Panc1 (cell line): ENCODE measurements around the gene ISLR.

Source experiments
- TF ChIP-seq, protein P1 (sequence below): fragments of 450-650 bp; IDR thresholded peaks from 2 replicates; pipeline ENCODE4 v1.5.1; 2017; ENCODE audit warnings: mild to moderate bottlenecking
- TF ChIP-seq, protein P2 (sequence below), 2 experiments: IDR thresholded peaks; 2 replicates each; pipeline ENCODE4 v1.6.1; 2011 to 2012; ENCODE audit warnings: low read depth in 2 of 2, control low read depth in 1 of 2, low read length in 1 of 2, mild to moderate bottlenecking in 1 of 2, moderate library complexity in 1 of 2; ENCODE audit not compliant: insufficient read depth in 1 of 2

DNA sequence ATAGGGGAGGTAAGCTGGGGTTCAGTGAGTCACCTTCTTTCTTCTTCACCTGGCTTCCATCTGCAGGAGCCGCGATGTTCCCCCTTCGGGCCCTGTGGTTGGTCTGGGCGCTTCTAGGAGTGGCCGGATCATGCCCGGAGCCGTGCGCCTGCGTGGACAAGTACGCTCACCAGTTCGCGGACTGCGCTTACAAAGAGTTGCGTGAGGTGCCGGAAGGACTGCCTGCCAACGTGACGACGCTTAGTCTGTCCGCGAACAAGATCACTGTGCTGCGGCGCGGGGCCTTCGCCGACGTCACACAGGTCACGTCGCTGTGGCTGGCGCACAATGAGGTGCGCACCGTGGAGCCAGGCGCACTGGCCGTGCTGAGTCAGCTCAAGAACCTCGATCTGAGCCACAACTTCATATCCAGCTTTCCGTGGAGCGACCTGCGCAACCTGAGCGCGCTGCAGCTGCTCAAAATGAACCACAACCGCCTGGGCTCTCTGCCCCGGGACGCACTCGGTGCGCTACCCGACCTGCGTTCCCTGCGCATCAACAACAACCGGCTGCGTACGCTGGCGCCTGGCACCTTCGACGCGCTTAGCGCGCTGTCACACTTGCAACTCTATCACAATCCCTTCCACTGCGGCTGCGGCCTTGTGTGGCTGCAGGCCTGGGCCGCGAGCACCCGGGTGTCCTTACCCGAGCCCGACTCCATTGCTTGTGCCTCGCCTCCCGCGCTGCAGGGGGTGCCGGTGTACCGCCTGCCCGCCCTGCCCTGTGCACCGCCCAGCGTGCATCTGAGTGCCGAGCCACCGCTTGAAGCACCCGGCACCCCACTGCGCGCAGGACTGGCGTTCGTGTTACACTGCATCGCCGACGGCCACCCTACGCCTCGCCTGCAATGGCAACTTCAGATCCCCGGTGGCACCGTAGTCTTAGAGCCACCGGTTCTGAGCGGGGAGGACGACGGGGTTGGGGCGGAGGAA is 40.5 kb upstream of the ISLR start:
- TF ChIP-seq, protein P1, sequence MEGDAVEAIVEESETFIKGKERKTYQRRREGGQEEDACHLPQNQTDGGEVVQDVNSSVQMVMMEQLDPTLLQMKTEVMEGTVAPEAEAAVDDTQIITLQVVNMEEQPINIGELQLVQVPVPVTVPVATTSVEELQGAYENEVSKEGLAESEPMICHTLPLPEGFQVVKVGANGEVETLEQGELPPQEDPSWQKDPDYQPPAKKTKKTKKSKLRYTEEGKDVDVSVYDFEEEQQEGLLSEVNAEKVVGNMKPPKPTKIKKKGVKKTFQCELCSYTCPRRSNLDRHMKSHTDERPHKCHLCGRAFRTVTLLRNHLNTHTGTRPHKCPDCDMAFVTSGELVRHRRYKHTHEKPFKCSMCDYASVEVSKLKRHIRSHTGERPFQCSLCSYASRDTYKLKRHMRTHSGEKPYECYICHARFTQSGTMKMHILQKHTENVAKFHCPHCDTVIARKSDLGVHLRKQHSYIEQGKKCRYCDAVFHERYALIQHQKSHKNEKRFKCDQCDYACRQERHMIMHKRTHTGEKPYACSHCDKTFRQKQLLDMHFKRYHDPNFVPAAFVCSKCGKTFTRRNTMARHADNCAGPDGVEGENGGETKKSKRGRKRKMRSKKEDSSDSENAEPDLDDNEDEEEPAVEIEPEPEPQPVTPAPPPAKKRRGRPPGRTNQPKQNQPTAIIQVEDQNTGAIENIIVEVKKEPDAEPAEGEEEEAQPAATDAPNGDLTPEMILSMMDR: no peak
- TF ChIP-seq, protein P2, sequence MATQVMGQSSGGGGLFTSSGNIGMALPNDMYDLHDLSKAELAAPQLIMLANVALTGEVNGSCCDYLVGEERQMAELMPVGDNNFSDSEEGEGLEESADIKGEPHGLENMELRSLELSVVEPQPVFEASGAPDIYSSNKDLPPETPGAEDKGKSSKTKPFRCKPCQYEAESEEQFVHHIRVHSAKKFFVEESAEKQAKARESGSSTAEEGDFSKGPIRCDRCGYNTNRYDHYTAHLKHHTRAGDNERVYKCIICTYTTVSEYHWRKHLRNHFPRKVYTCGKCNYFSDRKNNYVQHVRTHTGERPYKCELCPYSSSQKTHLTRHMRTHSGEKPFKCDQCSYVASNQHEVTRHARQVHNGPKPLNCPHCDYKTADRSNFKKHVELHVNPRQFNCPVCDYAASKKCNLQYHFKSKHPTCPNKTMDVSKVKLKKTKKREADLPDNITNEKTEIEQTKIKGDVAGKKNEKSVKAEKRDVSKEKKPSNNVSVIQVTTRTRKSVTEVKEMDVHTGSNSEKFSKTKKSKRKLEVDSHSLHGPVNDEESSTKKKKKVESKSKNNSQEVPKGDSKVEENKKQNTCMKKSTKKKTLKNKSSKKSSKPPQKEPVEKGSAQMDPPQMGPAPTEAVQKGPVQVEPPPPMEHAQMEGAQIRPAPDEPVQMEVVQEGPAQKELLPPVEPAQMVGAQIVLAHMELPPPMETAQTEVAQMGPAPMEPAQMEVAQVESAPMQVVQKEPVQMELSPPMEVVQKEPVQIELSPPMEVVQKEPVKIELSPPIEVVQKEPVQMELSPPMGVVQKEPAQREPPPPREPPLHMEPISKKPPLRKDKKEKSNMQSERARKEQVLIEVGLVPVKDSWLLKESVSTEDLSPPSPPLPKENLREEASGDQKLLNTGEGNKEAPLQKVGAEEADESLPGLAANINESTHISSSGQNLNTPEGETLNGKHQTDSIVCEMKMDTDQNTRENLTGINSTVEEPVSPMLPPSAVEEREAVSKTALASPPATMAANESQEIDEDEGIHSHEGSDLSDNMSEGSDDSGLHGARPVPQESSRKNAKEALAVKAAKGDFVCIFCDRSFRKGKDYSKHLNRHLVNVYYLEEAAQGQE (IDR thresholded peaks at IDR 0.05; ENCODE audit: insufficient read depth in 1 of 2, low read depth in 2 of 2, low read length in 1 of 2): no peak
